Liver (tissue), 9 donors: ENCODE data around the gene NDUFS3. TPM values are rescaled to one million over a fixed set of nuclear protein-coding genes. Genes with fewer than 3 reads are reported as not detected.
A peak's percentile ranks its signal among the peaks of the same experiment; 100 is the strongest.

Source experiments
- DNase-seq: peaks from one replicate; pipeline ENCODE4 v3.0.0-alpha.2; 2017; ENCODE audit warnings: low spot score
- H3K27ac ChIP-seq, 2 donors: one replicate each; pipeline ENCODE4 v1.7.0; 2013; ENCODE audit warnings: inconsistent platforms in 2 of 2, low read length in 2 of 2, control low read depth in 1 of 2, low read depth in 1 of 2, mild to moderate bottlenecking in 1 of 2
- H3K27me3 ChIP-seq, 4 donors: one replicate each; pipeline versions ENCODE4 v1.6.1 to v1.7.0; 2013; ENCODE audit warnings: low read length in 3 of 4, inconsistent platforms in 1 of 4, mild to moderate bottlenecking in 1 of 4, moderate library complexity in 1 of 4; ENCODE audit not compliant: control insufficient read depth in 4 of 4, insufficient read depth in 4 of 4
- H3K36me3 ChIP-seq, 4 donors: one replicate each; pipeline versions ENCODE4 v1.6.1 to v1.7.0; 2013; ENCODE audit warnings: low read length in 3 of 4, mild to moderate bottlenecking in 3 of 4, low read depth in 1 of 4, moderate library complexity in 1 of 4; ENCODE audit not compliant: control insufficient read depth in 4 of 4, insufficient read depth in 3 of 4
- H3K4me1 ChIP-seq, 4 donors: one replicate each; pipeline versions ENCODE4 v1.6.1 to v1.7.0; 2013; ENCODE audit warnings: low read length in 3 of 4, mild to moderate bottlenecking in 3 of 4, moderate library complexity in 1 of 4; ENCODE audit not compliant: control insufficient read depth in 4 of 4, insufficient read depth in 4 of 4
- H3K4me3 ChIP-seq, 3 donors: one replicate each; pipeline versions ENCODE4 v1.6.1 to v1.7.0; 2013; ENCODE audit warnings: low read length in 3 of 3, control low read depth in 1 of 3, low read depth in 1 of 3, mild to moderate bottlenecking in 1 of 3
- H3K9ac ChIP-seq, 2 donors: one replicate each; pipeline ENCODE4 v1.7.0; 2013; ENCODE audit warnings: low read length in 2 of 2, mild to moderate bottlenecking in 2 of 2, moderate library complexity in 2 of 2, control low read depth in 1 of 2, low read depth in 1 of 2
- H3K9me3 ChIP-seq, 4 donors: one replicate each; pipeline versions ENCODE4 v1.6.1 to v1.7.0; 2013; ENCODE audit warnings: low read length in 3 of 4; ENCODE audit not compliant: control insufficient read depth in 4 of 4
- FOXA1 ChIP-seq: IDR thresholded peaks from 2 replicates; pipeline ENCODE4 v1.6.1; 2016; ENCODE audit warnings: antibody characterized with exemption
- FOXA2 ChIP-seq: IDR thresholded peaks from 2 replicates; pipeline ENCODE4 v1.6.1; 2016; ENCODE audit warnings: antibody characterized with exemption
- HNF4A ChIP-seq, 2 donors: conservative IDR thresholded peaks; 2 replicates each; pipeline ENCODE4 v1.6.1; 2016; ENCODE audit warnings: antibody characterized with exemption in 2 of 2, mild to moderate bottlenecking in 2 of 2
- HNF4G ChIP-seq: IDR thresholded peaks from 2 replicates; pipeline ENCODE4 v1.6.1; 2016; ENCODE audit warnings: antibody characterized with exemption
- NR2F2 ChIP-seq: IDR thresholded peaks from 2 replicates; pipeline ENCODE4 v1.6.1; 2016; ENCODE audit warnings: antibody characterized with exemption
- RAD21 ChIP-seq, 2 donors: IDR thresholded peaks; 2 replicates each; pipeline ENCODE4 v1.6.1; 2016; ENCODE audit warnings: antibody characterized with exemption in 2 of 2, mild to moderate bottlenecking in 2 of 2
- RXRA ChIP-seq, 2 donors: IDR thresholded peaks; 2 replicates each; pipeline ENCODE4 v1.6.1; 2017 to 2018; ENCODE audit warnings: antibody characterized with exemption in 2 of 2, mild to moderate bottlenecking in 1 of 2
- SP1 ChIP-seq: IDR thresholded peaks from 2 replicates; pipeline ENCODE4 v1.6.1; 2018; ENCODE audit warnings: antibody characterized with exemption, mild to moderate bottlenecking
- TAF1 ChIP-seq: conservative IDR thresholded peaks from 2 replicates; pipeline ENCODE4 v1.6.1; 2016; ENCODE audit warnings: antibody characterized with exemption, mild to moderate bottlenecking
- YY1 ChIP-seq: IDR thresholded peaks from 2 replicates; pipeline ENCODE4 v1.6.1; 2016; ENCODE audit warnings: antibody characterized with exemption, mild to moderate bottlenecking
- WGBS: extraction: QIAGEN DNeasy Blood & Tissue Kit; methylation state at CpG from one replicate; pipeline ENCODE4 v1.1.7; 2013; 5-methylcytosine and 5-hydroxymethylcytosine counted together
- polyA plus RNA-seq, 2 donors: library from polyadenylated mRNA; stranded (reverse) in 1 of 2; unstranded in 1 of 2; fragments of 200-250 nt in 1 of 2; fragments of >200 nt in 1 of 2; fragmentation: Nextera tagmentation in 1 of 2; extraction: Ambion mirVana in 1 of 2; gene quantifications; one replicate each; pipeline versions ENCODE4 v1.2.1 to v1.2.3, GENCODE V29; 2013 to 2015
- total RNA-seq, 2 donors: library from RNA; depleted of rRNA; stranded (reverse); fragments of >200 nt; gene quantifications; one replicate each; pipeline ENCODE4 v1.2.3, GENCODE V29; 2014
- TF ChIP-seq, protein P1 (sequence below): fragments of 150-350 bp; IDR thresholded peaks from 2 replicates; pipeline ENCODE4 v1.5.1; 2017; ENCODE audit warnings: improper control_type of control experiment, low read depth, low read length; ENCODE audit not compliant: missing input control
- TF ChIP-seq, protein P2 (sequence below): IDR thresholded peaks from 2 replicates; pipeline ENCODE4 v1.6.1; 2016; ENCODE audit warnings: antibody characterized with exemption
- TF ChIP-seq, protein P3 (sequence below): IDR thresholded peaks from 2 replicates; pipeline ENCODE4 v1.6.1; 2016; ENCODE audit warnings: antibody characterized with exemption
- TF ChIP-seq, protein P4 (sequence below): IDR thresholded peaks from 2 replicates; pipeline ENCODE4 v1.6.1; 2016; ENCODE audit warnings: antibody characterized with exemption, mild to moderate bottlenecking
- donor health status: healthy.
- donor health status: healthy.
- donor health status: healthy.
- donor health status: healthy.
- donor health status: healthy.

Gene NDUFS3
- total and polyA plus RNA-seq, 4 donors: 43.8 to 101 (median 67.8) TPM

DNA sequence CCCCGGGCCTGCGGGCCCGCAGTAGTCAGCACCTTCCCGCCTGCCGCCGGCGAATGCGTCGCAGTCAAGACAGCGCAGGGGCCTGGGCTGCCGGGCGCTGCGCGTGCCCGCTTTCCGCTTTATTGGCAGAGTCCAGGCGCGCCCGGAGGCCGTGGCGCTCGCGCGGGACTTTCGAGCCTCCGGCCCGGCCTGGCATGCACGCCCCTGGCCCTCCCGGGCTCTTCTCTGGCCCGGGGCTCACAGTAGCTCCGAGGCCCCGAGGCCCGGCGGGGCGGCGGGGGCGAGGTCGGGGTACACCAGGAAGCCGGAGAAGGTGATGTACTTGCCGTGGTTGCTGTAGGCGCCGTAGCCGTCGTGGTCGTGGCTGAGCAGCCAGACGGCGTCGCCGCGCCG lies 10.7 kb downstream of the NDUFS3 start:
- H3K9ac ChIP-seq: no peak overlapping the region
- TF ChIP-seq, protein P1, sequence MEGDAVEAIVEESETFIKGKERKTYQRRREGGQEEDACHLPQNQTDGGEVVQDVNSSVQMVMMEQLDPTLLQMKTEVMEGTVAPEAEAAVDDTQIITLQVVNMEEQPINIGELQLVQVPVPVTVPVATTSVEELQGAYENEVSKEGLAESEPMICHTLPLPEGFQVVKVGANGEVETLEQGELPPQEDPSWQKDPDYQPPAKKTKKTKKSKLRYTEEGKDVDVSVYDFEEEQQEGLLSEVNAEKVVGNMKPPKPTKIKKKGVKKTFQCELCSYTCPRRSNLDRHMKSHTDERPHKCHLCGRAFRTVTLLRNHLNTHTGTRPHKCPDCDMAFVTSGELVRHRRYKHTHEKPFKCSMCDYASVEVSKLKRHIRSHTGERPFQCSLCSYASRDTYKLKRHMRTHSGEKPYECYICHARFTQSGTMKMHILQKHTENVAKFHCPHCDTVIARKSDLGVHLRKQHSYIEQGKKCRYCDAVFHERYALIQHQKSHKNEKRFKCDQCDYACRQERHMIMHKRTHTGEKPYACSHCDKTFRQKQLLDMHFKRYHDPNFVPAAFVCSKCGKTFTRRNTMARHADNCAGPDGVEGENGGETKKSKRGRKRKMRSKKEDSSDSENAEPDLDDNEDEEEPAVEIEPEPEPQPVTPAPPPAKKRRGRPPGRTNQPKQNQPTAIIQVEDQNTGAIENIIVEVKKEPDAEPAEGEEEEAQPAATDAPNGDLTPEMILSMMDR: no peak
- TF ChIP-seq, protein P2, sequence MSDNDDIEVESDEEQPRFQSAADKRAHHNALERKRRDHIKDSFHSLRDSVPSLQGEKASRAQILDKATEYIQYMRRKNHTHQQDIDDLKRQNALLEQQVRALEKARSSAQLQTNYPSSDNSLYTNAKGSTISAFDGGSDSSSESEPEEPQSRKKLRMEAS: no peak
- TF ChIP-seq FOXA1: no peak
- no peak for TF ChIP-seq FOXA2
- TF ChIP-seq, protein P3, sequence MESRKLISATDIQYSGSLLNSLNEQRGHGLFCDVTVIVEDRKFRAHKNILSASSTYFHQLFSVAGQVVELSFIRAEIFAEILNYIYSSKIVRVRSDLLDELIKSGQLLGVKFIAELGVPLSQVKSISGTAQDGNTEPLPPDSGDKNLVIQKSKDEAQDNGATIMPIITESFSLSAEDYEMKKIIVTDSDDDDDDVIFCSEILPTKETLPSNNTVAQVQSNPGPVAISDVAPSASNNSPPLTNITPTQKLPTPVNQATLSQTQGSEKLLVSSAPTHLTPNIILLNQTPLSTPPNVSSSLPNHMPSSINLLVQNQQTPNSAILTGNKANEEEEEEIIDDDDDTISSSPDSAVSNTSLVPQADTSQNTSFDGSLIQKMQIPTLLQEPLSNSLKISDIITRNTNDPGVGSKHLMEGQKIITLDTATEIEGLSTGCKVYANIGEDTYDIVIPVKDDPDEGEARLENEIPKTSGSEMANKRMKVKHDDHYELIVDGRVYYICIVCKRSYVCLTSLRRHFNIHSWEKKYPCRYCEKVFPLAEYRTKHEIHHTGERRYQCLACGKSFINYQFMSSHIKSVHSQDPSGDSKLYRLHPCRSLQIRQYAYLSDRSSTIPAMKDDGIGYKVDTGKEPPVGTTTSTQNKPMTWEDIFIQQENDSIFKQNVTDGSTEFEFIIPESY: no peak
- no peak for TF ChIP-seq HNF4A (conservative IDR thresholded peaks at IDR 0.05)
- TF ChIP-seq SP1: no peak
- TF ChIP-seq HNF4G: no peak
- no peak for TF ChIP-seq YY1
- no peak for TF ChIP-seq TAF1
- TF ChIP-seq RXRA (IDR thresholded peaks at IDR 0.05): no peak
- H3K36me3 ChIP-seq: peaks cover 1 to 5% (median 3%) of the 10 kb centered on the region in 4 donors
- DNase-seq: no peak
- H3K4me1 ChIP-seq: peaks cover 0 to 6% (median 2%) of the 10 kb centered on the region in 4 donors
- WGBS: 49% methylated on average over 51 of the region's 51 CpGs
- peak overlapping the region in 1 of 3 donors; percentile 1 for H3K4me3 ChIP-seq
- H3K27me3 ChIP-seq: peaks cover 0 to 7% (median 2%) of the 10 kb centered on the region in 4 donors
- peaks cover 0 to 7% (median 1%) of the 10 kb centered on the region in 4 donors for H3K9me3 ChIP-seq
- H3K27ac ChIP-seq: no peak overlapping the region

DNA sequence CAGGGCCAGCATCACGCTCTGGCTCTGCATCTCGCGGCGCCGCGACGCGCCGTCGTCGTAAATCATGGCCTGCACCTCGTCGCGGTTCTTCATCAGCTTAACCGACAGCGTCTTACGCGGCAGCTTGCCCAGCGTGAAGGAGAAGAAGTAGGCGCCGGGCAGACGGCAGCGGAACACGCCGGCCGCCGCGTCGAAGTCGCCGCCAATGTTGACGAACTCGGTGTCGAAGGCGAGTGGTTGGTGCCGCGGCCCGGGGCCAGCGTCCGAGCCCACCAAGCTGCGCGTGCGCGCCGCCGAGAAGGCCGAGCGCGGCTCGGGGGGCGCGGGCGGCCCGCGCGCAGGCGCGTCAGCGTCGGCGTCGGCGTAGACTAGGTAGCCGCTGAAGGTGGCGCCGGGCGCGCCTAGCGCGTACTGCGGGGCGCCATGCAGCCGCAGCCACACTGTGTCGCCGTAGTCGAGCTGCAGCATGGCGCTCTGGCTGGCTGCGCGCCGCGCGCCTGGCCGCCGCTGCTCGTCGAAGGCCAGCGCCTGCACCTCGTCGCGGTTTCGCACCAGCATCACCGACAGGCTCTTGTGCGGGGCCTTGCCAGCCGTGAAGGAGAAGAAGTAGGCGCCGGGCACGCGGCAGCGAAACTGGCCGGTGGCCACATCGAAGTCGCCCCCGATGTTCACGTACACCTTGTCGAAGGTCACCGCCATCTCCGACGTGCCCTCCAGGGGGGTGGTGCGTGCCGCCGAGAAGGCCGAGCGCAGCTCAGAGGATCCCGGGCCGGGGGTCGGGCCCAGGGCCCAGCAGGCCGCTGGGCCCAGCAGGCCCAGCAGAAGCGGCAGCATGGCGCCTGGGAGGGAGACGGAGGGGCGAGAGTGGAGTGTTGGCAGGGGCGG lies 11.3 kb downstream of the NDUFS3 start:
- H3K4me1 ChIP-seq: peaks cover 0 to 6% (median 2%) of the 10 kb centered on the region in 4 donors
- H3K27ac ChIP-seq: no peak overlapping the region
- 45% methylated on average over 122 of the region's 122 CpGs for WGBS
- H3K4me3 ChIP-seq: peak overlapping the region in 1 of 3 donors; percentile 1
- peaks cover 0 to 1% (median under 1%) of the 10 kb centered on the region in 4 donors for H3K36me3 ChIP-seq
- peaks cover 0 to 7% (median 2%) of the 10 kb centered on the region in 4 donors for H3K27me3 ChIP-seq
- no peak for DNase-seq
- H3K9ac ChIP-seq: no peak overlapping the region
- TF ChIP-seq TAF1 (no peak), RXRA (IDR thresholded peaks at IDR 0.05) (no peak), NR2F2 (no peak), RAD21 (IDR thresholded peaks at IDR 0.05) (no peak), FOXA2 (no peak), HNF4A (conservative IDR thresholded peaks at IDR 0.05) (no peak)
- TF ChIP-seq, protein P4, sequence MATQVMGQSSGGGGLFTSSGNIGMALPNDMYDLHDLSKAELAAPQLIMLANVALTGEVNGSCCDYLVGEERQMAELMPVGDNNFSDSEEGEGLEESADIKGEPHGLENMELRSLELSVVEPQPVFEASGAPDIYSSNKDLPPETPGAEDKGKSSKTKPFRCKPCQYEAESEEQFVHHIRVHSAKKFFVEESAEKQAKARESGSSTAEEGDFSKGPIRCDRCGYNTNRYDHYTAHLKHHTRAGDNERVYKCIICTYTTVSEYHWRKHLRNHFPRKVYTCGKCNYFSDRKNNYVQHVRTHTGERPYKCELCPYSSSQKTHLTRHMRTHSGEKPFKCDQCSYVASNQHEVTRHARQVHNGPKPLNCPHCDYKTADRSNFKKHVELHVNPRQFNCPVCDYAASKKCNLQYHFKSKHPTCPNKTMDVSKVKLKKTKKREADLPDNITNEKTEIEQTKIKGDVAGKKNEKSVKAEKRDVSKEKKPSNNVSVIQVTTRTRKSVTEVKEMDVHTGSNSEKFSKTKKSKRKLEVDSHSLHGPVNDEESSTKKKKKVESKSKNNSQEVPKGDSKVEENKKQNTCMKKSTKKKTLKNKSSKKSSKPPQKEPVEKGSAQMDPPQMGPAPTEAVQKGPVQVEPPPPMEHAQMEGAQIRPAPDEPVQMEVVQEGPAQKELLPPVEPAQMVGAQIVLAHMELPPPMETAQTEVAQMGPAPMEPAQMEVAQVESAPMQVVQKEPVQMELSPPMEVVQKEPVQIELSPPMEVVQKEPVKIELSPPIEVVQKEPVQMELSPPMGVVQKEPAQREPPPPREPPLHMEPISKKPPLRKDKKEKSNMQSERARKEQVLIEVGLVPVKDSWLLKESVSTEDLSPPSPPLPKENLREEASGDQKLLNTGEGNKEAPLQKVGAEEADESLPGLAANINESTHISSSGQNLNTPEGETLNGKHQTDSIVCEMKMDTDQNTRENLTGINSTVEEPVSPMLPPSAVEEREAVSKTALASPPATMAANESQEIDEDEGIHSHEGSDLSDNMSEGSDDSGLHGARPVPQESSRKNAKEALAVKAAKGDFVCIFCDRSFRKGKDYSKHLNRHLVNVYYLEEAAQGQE: no peak
- peaks cover 0 to 7% (median 1%) of the 10 kb centered on the region in 4 donors for H3K9me3 ChIP-seq
